GM18951 (cell line): ENCODE results near the gene POLA1.

Experiments
- POLR2A ChIP-seq: IDR thresholded peaks from 4 replicates; pipeline ENCODE4 v1.6.1; 2011; ENCODE audit warnings: mild to moderate bottlenecking; ENCODE audit not compliant: insufficient read length, insufficient read depth; ENCODE audit errors: extremely low read depth
- in situ Hi-C: fragments of 300-500 bp; cut with MboI; formaldehyde crosslinking; loops from one replicate; pipeline ENCODE4 v1.12.0; 2022; ENCODE audit warnings: low sequenced_read_pairs, mixed read lengths, inconsistent platforms; ENCODE audit not compliant: unreplicated experiment

POLA1 gene

DNA sequence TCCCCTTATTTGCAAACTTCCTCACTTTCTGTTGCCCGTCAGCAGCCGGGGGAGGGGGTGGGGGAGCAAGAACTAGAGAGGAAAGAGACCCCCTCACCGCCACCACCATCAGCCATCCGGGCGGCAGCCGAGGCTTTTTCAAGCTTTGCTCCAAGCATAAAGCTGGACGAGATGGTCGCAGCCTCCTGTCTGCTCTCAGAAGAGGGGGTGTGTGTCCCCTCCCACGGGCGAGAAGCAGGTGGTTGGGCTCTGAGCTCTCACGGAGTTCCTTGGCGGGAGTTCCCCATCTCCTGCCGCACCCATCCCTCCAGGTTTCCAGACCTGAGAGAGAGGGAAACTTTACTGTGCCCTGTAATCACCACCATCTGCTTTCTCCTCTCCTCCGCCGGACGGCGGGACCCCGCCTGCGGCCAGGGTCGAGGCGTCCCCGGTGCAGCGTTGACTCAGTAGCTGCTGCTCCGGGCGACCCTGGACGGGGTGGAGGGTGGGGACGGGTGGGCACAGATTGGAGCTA, 326.7 kb downstream of the POLA1 start:
- no peak for TF ChIP-seq POLR2A
- in situ Hi-C loops, result loop anchor here (10.0 kb wide), 1 partner anchor 124 kb away; no protein-coding TSS in a partner anchor

DNA sequence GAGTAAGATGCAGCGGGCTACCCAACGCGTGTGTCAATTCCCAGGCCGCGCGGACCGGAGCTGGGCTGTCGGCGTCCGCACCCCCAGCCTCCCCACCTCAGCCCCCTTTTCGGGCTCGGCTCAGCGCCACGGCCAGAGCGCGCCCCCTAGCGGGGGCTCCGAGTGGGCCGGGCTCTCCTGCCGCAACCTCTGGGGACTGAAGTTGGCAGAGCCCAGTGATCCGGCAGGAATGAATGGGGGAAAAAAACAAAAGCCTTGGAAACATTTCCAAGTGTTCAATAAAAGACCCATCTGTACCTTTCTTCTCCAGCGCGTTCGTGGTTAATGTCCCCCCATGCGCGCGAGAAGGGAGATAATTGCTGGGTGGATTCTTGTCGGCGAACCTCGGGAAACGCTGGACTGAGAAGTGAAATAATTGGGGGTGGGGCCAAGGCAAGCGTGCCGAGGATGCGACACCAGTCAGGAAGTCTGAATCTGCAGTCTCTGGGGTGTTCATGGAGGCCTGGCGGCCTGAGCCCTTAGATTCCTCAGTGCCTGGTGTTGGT, 327.3 kb downstream of the POLA1 start:
- in situ Hi-C loops, result loop anchor here (10.0 kb wide), 1 partner anchor 124 kb away; no protein-coding TSS in a partner anchor
- no peak for TF ChIP-seq POLR2A

- in situ Hi-C loops, result loop anchor here (10.0 kb wide), 1 partner anchor 122 kb away; no protein-coding TSS in a partner anchor
- no peak for TF ChIP-seq POLR2A
Measured at GRCh38 chrX:25022499-25023325, 329.0 kb downstream of the POLA1 start.

DNA sequence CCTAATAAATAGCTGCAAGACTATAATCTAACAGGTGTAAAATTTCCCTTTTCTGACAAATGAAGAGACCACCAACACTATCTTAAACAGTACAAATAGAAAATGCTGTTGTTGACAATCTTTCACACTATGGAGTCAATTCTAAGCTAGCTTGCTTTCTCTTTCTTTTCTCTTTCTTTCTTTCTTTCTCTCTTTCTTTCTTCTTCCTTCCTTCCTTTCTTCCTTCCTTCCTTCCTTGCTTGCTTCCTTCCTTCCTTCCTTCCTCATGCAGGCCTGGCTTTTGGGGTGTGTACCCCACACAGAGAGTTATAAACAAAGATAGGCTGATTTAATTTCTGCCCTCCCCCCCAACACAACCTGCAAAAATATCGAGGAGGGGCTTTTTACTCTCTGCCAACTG, 330.2 kb downstream of the POLA1 start:
- in situ Hi-C loops, result loop anchor here (10.0 kb wide), 1 partner anchor 121 kb away; no protein-coding TSS in a partner anchor
- no peak for TF ChIP-seq POLR2A

- no peak for TF ChIP-seq POLR2A
- in situ Hi-C loops, result loop anchor here (10.0 kb wide), 1 partner anchor 119 kb away; no protein-coding TSS in a partner anchor
Measured at GRCh38 chrX:25025615-25026014, 331.9 kb downstream of the POLA1 start.

DNA sequence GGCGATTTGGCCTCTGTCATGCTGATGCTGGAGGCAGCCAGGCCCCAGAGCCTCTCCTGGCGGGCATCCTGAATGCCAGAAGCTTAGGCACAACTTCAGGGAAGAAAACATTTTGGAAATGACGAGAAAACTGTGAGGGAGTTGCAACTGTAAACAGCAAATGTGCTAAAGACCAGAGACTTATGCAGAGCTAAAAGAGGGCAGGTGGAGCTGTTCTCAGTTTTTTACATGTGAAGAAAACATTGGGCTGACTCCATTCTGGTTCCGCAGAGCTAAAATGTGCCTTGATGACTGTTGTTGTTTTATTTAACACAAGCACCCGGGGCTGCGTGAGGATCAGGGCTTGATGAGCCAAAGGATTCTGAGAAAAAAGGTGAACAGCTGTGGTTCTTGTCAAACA, 332.9 kb downstream of the POLA1 start:
- TF ChIP-seq POLR2A, result no peak
- in situ Hi-C loops, result loop anchor here (10.0 kb wide), 1 partner anchor 118 kb away; no protein-coding TSS in a partner anchor

GRCh38 chrX:25028726-25029125, 335.0 kb downstream of the POLA1 start:
- TF ChIP-seq POLR2A, result no peak
- in situ Hi-C loops, result loop anchor here (10.0 kb wide), 1 partner anchor 116 kb away; no protein-coding TSS in a partner anchor

- in situ Hi-C loops, result loop anchor here (10.0 kb wide), 1 partner anchor 115 kb away; no protein-coding TSS in a partner anchor
- no peak for TF ChIP-seq POLR2A
Measured at GRCh38 chrX:25029288-25029825, 335.6 kb downstream of the POLA1 start.

DNA sequence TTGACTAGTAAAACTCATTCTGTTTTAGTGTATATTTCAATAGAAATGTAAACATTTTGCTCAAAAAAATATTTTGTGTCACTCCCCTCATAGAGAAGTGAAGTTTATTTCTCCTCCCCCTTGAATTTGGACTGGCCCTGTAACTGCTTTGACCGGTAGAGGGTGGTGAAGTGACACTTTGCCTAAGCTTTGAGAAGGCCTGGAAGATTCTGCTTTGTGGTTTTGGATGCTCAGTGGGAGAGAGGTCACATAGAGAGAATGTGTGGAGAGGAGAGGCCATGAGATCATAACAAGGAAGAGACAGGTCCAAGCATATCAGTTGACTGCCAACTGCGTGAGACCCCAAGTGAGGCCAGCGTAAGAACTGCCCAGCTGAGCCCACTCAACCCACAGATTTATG, 341.2 kb downstream of the POLA1 start:
- in situ Hi-C loops, result no loop called here
- TF ChIP-seq POLR2A, result no peak

GRCh38 chrX:25039036-25039435, 345.3 kb downstream of the POLA1 start:
- in situ Hi-C loops, result no loop called here
- no peak for TF ChIP-seq POLR2A

- in situ Hi-C loops, result no loop called here
- no peak for TF ChIP-seq POLR2A
Measured at GRCh38 chrX:25043192-25043591, 349.5 kb downstream of the POLA1 start.
